GM19025 (cell line): ENCODE results near the gene BPIFB3.
"Not testable (repeated sequence)": the region's sequence is repeated elsewhere in the genome, so short reads cannot be mapped to it uniquely, and the experiment has no call there.

Experiments
- ATAC-seq: cut with Tn5 transposase; IDR thresholded peaks from one replicate; pipeline ENCODE4 v1.9.1; 2021; ENCODE audit warnings: mild to moderate bottlenecking, low read depth, moderate library complexity; ENCODE audit not compliant: unreplicated experiment

Gene BPIFB3

DNA sequence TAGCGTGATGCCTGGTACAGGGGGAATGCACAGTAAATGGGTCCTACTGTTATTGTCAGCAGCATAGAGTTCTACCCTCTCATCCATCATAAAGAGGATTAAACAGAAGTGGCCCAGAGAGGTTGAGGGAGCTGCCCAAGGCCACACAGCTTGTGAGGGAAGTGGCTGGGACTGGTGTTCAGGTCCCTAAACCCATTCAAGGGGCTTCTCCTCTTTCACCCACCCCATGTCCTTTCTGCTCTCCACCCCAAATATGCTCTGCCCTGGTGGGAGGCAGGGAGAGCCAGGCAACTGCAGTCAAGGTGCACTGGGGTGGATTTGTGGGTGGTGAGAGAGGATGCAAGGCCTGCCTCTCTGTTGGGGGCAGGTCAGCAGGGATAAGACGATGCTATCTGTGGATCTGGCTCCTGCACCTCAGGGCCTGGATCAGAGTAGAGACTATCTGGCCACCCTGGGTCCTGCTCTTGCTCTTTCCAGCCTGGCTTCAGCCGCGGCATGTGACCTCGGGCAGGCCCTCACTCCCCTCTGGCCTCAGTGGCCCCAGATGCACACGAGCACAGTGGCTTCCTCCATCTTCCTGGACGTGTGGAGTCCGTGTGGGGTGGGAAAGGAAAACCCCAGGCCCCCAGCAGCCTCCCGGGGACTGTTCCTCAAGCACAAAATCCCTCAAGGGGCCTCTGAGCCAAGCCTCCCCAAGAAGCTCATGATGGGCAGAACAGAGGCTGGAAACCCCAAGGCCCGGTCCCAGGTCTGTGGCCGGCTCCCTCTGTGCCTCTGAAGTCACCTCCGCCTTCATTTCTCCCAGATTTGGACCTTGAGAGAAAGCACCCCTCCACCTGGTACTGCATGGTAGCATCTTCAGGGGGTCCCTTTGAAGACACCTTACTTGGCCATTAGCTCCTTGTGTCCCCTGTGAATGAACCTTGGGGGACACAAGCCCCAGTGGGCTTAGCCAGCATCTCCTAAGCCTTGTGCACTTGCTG is 25.6 kb upstream of the BPIFB3 start:
- ATAC-seq = no peak

- no peak for ATAC-seq
Measured at GRCh38 chr20:33028875-33029274, 24.8 kb upstream of the BPIFB3 start.

- no peak for ATAC-seq
Measured at GRCh38 chr20:33030076-33030475, 23.6 kb upstream of the BPIFB3 start.

GRCh38 chr20:33030569-33030968 is 23.1 kb upstream of the BPIFB3 start:
- no peak for ATAC-seq

DNA sequence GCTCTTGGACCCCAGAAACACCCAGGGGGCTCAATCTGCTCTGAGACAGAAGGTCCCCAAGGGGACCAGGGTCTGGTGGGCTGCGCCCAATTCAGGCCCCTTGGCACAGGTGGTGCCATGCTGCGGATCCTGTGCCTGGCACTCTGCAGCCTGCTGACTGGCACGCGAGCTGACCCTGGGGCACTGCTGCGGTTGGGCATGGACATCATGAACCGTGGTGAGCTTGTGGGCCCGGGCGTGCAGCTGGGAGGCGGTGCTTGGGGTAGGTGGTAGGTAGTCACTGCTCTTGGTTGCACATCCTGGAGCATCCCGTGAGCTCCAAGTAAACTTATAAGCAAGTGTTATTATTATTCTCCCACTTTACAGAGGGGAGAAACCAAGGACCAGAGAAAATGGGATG is 22.2 kb upstream of the BPIFB3 start, which contains the start of gene BPIFB6:
Gene BPIFB6, plus strand, starts transcription at position 118 of the 400 bp plus-strand sequence. Its CDS starts 0 bp downstream, at position 118.
- no peak for ATAC-seq

DNA sequence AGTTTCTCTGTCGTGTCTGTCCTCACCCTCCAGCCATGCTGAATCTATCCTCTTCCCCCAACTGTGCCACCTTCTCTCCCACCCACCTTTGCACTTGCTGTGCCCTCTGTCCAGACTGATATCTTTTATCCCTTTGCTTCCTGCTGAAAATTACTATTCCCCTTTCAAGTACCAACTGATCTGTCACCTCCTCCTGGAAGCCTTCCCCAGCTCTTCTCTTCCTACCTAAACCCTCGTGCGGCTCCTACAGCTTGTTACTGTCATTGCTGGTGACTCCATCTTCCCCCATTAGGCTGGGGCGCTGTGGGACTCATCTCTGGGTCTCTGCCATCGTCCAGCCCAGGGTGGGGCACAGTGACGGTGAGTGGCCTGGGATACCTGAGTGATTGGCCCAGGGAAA is 21.1 kb upstream of the BPIFB3 start:
- no peak for ATAC-seq

DNA sequence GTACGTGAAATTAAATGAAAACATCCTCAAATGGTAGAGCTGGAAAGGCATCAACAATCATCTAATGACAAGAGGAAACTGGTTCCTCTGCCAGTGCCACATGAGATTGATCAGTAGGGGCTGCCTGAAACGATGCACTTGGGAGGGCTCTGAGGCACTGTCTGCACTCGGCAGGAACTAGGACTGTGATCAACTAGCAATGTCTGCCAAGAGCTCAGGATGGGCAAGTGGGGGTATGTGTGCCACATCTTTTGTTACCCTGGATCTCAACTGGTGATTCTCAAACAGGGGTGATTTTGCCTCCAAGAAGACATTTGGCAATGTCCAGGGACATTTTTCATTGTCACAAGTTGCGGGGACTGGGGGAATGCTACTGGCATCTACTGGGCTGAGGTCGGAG is 20.3 kb upstream of the BPIFB3 start:
- no peak for ATAC-seq

- no peak for ATAC-seq
Measured at GRCh38 chr20:33034115-33034514, 19.6 kb upstream of the BPIFB3 start.

GRCh38 chr20:33034901-33035492 is 18.7 kb upstream of the BPIFB3 start:
- no peak for ATAC-seq

DNA sequence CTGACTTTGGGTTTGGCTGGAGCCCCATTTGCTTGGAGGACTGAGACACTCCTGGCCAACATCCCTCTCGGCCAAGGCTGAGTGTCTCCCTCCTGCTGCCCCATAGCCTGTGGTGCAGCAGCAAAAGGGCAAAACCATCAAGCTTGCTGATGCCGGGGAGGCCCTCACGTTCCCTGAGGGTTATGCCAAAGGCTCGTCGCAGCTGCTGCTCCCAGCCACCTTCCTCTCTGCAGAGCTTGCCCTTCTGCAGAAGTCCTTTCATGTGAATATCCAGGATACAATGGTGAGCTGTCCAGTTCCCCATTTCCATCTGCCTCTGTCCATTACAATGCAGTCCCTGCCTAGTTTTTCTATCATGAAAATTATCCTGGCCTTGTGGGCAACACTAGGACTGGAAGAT is 16.2 kb upstream of the BPIFB3 start:
- ATAC-seq = no peak

GRCh38 chr20:33038243-33038642 is 15.5 kb upstream of the BPIFB3 start:
- no peak for ATAC-seq

DNA sequence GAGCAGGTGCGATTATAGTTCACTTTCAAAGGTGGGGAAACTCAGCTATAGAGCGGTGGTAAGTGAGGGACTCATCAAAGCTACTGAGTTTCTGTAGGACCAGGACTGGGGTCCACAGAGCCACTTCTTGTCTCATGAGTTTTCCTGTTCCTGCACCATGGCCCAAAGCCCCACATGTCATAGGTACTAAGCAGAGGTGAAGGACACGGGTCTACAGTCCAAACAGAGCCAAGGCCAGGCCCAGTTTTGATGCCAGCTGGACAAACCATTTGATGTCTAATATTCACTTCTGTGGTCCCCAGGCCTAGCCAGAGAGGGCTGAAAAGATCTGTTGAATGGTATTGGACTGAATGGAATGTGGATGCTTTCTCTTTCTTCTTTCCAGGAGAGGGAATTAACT is 11.3 kb upstream of the BPIFB3 start:
- no peak for ATAC-seq

- ATAC-seq = no peak
Measured at GRCh38 chr20:33042983-33043730, 10.5 kb upstream of the BPIFB3 start.

DNA sequence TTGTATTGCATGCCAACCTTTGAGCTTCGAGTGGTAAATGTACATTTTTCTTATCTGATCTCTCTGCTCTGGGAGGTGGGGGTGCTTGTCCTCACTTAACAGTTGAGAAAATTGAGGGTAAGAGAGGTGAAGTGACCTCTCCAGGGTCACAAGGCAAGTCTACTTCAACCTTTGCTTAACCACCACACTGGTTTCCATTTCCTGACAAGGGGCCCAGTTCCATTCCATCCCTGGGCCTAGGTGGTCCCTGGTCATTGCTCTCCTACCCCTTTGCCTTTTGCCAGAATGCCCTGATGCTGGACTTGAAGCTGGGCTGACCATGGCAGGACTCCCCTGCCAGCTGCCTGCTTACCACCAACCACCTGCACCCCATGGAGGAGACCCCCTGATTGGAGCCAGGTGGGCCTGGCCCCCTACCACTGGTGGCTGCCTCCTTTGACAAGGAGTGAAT is 9.9 kb upstream of the BPIFB3 start:
- ATAC-seq = no peak

DNA sequence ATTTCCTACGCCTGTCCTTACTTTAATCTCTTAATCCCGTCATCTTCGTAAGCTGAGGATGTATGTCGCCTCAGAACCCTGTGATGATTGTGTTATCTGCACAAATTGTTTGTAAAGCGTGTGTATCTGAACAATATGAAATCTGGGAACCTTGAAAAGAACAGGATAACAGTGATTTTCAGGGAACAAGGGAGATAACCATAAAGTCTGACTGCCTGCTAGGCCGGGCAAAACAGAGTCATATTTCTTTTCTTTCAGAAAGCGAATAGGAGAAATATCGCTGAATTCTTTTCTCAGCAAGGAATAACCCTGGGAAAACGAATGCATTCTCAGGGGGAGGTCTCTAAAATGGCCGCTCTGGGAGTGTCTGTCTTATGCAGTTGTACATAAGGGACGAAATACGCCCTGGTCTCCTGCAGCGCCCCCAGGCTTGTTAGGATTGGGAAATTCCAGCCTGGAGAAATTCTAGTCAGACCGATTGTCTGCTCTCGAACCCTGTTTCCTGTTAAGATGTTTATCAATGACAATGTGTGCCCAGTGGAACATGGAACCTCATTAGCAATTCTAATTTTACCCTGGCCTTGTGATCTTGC is 8.5 kb upstream of the BPIFB3 start:
- not testable (repeated sequence) for ATAC-seq

GRCh38 chr20:33046412-33046811 is 7.3 kb upstream of the BPIFB3 start:
- ATAC-seq = no peak

GRCh38 chr20:33051333-33051732 is 2.4 kb upstream of the BPIFB3 start:
- ATAC-seq = no peak

DNA sequence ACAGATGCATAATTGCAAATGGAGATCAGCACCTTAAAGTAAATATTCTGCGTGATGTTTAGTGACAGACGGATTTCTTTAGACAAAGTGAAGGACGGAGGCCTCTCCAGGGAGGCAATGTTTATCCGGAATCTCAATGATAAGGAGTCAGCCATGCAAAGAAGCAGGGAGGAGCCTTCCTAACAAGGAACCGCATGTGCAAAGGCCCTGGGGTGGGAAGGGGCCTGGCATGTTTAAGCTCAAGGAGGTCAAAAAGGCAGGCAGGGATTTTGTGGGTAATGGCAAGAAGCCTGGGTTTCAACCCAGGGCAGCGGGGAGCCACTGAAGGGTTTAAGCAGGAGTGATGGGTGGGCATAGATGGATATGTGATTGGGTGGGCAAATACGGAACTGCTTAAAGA is 678 bp downstream of the BPIFB3 start:
- no peak for ATAC-seq

DNA sequence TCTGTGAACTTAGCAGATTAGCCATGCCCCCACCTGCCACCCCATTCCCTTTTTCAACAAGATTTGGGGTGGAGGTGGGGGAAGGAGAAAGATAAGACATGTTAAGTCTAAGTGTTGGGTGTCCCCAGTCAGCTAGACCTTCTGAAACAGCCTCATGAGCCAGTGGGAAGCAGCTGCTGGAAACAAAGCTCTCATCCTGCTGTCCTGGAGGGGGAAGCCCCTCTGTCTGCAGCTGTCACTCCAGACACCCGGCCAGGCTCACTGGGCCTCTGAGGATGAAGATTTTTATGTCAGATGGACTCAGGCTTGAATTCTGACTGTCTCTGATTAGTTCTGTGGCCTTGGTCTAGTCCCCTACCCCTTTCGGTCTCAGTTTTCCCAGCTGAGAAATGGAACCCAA is 1.1 kb downstream of the BPIFB3 start:
- no peak for ATAC-seq

GRCh38 chr20:33059136-33059535 is 5.4 kb downstream of the BPIFB3 start:
- no peak for ATAC-seq
